C4-2B (cell line): Measurements from ENCODE around the gene WNT7B.

Experiments used
- H3K27ac ChIP-seq: fragments of 450-650 bp; 2 replicates; pipeline ENCODE4 v1.5.1; 2017
- CTCF ChIP-seq: fragments of 450-650 bp; conservative IDR thresholded peaks from 2 replicates; pipeline ENCODE4 v1.5.1; 2017; ENCODE audit warnings: mild to moderate bottlenecking
- ZFX ChIP-seq: fragments of 450-650 bp; IDR thresholded peaks from 2 replicates; pipeline ENCODE4 v1.6.1; 2017

The WNT7B gene

DNA sequence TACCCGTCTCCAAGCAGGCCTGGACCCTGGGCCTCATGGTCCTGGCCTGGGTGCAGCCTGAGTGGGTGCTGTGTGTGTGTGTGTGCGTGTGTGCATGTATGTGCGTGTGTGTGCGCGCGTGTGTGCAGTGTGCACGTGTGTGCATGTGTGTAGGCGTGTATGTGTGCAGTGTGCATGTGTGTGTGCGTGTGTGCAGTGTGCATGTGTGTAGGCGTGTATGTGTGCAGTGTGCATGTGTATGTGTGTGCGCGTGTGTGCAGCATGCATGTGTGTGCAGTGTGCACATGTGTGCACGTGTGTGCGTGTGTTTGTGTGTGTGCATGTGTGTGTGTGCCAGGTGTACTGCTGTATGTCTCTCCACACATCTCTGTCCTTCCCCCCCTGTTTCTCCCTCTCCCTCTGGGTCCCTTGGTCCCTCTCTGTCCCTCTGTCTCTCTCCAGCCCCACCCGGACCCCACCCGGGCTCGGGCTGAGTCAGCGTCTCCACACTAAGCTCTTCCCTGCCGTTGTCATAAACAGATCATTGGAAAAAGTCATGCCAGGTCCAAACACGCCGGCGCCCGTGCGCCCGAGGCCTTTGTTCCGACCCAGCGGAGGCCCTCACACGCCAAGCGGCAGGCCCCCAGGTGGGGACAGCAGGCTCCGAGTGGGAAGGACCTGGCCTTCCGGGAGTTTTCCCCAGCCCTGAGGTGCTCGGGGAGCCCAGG, 34.0 kb downstream of the WNT7B start:
- TF ChIP-seq ZFX: no peak
- TF ChIP-seq CTCF: no peak
- no peak overlapping the region for H3K27ac ChIP-seq

DNA sequence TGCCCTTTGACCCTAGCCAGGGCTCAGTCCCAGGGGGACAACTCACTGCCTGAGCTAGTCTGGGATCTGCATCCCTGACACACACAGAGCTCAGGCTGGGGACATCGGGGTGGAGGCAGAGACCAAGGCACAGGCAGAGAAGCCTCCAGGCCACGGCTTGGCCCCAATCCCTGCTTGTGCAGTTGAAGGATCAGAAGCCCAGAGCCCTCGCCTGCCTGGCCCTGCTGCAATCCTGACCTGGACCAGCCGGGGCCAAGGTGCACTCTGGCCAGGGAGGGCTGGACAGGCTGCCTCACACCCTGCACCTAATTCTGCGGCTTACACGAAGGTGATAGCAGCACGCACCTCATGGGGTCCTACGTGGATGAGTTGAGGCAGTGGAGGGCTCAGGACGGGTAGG, 34.6 kb downstream of the WNT7B start:
- no peak for TF ChIP-seq CTCF
- TF ChIP-seq ZFX: no peak
- no peak overlapping the region for H3K27ac ChIP-seq

GRCh38 chr22:45938913-45939312, 38.0 kb downstream of the WNT7B start:
- no peak for TF ChIP-seq ZFX
- no peak for TF ChIP-seq CTCF
- H3K27ac ChIP-seq: no peak overlapping the region

DNA sequence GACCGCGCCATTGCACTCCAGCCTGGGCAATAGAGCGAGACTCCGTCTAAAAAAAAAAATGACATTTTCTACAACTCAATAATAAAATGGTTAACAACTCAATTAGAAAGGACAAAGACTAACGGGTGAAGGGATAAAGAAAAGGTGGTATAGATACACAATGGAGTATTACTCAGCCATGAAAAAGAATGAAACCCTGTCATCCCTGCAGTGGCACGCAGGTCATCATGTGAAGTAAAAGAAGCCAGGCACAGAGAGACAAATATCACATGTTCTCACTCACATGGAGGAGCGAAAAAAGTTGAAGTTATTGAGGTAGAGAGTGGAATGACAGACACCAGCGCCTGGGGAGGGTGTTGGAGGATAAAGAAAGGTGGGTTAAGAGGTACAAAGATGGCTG, 39.0 kb downstream of the WNT7B start:
- no peak for TF ChIP-seq CTCF
- TF ChIP-seq ZFX: no peak
- no peak overlapping the region for H3K27ac ChIP-seq

DNA sequence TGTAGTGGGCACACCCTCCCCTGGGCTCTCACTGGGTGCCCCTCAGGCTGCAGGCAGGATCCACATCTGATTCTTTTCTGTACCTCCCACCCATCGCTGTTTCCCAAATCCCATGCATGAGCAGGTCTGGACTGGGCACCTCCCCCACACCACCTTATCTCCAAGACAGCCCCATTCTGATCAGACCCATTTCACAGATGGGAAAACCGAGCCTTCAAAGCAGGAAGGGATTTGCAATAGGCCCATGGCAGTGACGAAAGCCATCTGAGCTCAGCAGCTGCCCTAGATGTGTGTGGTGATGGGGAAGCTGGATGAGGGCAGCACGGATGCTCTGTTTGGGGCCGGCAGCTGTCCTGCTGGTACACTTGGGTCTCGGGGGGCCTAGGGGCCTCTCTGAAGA, 41.4 kb downstream of the WNT7B start:
- no peak for TF ChIP-seq ZFX
- TF ChIP-seq CTCF: no peak
- no peak overlapping the region for H3K27ac ChIP-seq

DNA sequence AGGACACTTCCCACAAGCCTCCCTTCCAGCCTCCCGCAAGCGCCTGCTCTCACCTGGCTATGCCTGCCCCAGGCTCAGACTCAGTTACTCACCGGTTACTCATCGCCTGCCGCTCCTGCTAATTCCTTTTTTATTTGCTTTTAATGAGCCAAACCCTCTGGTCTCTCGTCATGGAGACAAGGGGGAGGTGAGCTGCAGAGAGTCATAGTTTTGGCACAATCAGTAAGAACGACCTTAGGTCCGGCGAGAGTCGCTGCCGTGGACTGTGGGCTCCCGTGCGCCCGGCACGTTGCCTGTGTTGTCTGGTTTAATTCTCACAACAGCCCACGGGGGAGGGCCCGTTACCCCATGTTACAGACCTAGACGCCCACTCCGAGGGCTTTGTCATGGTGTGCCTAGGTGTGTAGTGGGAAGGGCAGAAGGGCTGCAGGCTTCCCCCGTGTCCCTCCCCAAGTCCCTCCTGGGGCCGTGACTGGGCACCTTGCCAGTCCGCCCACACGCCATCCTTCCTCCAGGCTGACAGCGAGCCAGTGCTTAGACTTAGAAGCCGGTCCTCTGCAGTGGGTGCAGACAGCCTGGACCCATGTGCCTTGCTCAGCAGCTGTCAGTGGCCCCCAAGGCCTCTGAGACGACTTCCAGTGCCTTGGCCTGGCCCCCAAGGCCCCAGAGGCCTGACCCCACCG, 42.2 kb downstream of the WNT7B start:
- TF ChIP-seq CTCF (no peak), ZFX (no peak)
- H3K27ac ChIP-seq: no peak overlapping the region

DNA sequence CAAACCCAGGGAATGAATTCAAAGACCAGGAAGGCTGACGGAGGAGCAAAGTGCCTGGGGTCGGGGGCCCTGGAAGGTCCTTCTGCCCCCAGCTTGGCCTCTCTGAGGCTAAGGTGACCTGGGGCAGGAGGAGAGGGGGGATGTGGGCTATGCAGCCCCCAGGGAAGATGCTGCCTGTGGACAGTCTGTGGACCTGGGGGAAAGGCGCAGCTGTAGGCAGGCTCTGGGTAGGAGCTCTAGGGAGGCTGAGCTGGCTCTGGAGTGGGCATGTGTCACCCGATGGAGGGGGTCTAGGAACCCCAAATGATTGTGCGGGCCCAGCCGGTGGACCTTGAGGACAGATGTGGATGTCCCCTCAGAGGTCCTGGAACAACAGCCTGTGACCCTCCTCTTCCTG, 42.8 kb downstream of the WNT7B start:
- no peak overlapping the region for H3K27ac ChIP-seq
- TF ChIP-seq ZFX: no peak
- no peak for TF ChIP-seq CTCF
